H4 (cell line): ENCODE data around the gene TSLP. TPM values are rescaled to one million over a fixed set of nuclear protein-coding genes. Genes with fewer than 3 reads are reported as not detected.

Experiments
- DNase-seq: peaks from one replicate; pipeline ENCODE4 v3.0.0-alpha.2; 2015; ENCODE audit warnings: low spot score
- total RNA-seq: library from RNA; depleted of rRNA; stranded (reverse); fragments of >200 nt; shearing (Covaris generic); gene quantifications from 2 replicates; pipeline ENCODE4 v1.2.3, GENCODE V29; 2014; rRNA removed

TSLP gene
- total RNA-seq, 1 experiment from 2014 or later = 1.1 TPM

- DNase-seq = no peak
Observed at GRCh38 chr5:111095982-111096381, 24.5 kb downstream of the TSLP start.

GRCh38 chr5:111099058-111099778, 27.7 kb downstream of the TSLP start:
- DNase-seq = no peak

- DNase-seq = no peak
Observed at GRCh38 chr5:111106320-111106948, 34.9 kb downstream of the TSLP start.

GRCh38 chr5:111107371-111107770, 35.9 kb downstream of the TSLP start:
- DNase-seq = no peak

- DNase-seq = no peak
Observed at GRCh38 chr5:111111956-111112355, 40.4 kb downstream of the TSLP start.

GRCh38 chr5:111113678-111114077, 42.2 kb downstream of the TSLP start:
- DNase-seq = no peak

GRCh38 chr5:111115229-111115628, 43.7 kb downstream of the TSLP start:
- no peak for DNase-seq

- DNase-seq = no peak
Observed at GRCh38 chr5:111116550-111116949, 45.0 kb downstream of the TSLP start.

GRCh38 chr5:111117136-111117535, 45.6 kb downstream of the TSLP start:
- no peak for DNase-seq

GRCh38 chr5:111119221-111119620, 47.7 kb downstream of the TSLP start:
- DNase-seq = no peak

- no peak for DNase-seq
Observed at GRCh38 chr5:111119856-111120255, 48.3 kb downstream of the TSLP start.

- DNase-seq = no peak
Observed at GRCh38 chr5:111120911-111121310, 49.4 kb downstream of the TSLP start.

GRCh38 chr5:111121926-111122325, 50.4 kb downstream of the TSLP start:
- DNase-seq = no peak

- no peak for DNase-seq
Observed at GRCh38 chr5:111122398-111122797, 50.9 kb downstream of the TSLP start.

GRCh38 chr5:111124793-111125192, 53.3 kb downstream of the TSLP start:
- no peak for DNase-seq

- DNase-seq = no peak
Observed at GRCh38 chr5:111126896-111127295, 55.4 kb downstream of the TSLP start.

Other genes starting within 250 kb of the TSLP start
- 41.3 and 44.5 TPM in 2 replicates for gene WDR36, start 20.6 kb downstream of the TSLP start, total RNA-seq
- gene CAMK4, start 152.7 kb downstream of the TSLP start, total RNA-seq = 8.8 and 22.5 TPM in 2 replicates